ENCODE data around the gene LPAR1.

LPAR1 gene

DNA sequence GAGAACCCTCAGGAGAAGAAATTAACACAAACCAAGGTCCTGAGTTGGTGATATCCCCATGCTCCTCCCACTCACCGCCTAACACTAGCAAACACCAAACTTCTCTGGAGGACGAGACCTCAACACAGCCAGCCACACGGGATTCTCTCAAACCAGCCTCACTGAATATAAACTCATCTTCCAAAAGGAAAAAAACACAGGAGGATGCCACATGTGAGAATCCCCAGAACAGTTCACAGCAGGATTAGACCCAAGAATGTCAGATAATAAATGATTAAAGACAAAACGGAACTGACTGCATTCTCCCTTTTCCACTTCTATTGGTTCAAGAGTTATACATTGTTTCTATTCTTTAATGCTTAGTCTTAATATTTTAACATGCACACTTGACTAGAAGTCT, 89.2 kb downstream of the LPAR1 start:
- H3K4me3 ChIP-seq (replicated peaks; ENCODE audit: insufficient read depth, low read length), result no peak overlapping the region
- no peaks in the 10 kb centered on the region for H3K27me3 ChIP-seq (ENCODE audit: insufficient read depth, poor library complexity, severe bottlenecking)
- no peak overlapping the region for H3K27ac ChIP-seq (replicated peaks)
- no peak for DNase-seq (ENCODE audit: low read depth in 1 of 2, low spot score in 1 of 2)
- no peak for TF ChIP-seq SPI1 (IDR thresholded peaks at IDR 0.05; ENCODE audit: borderline replicate concordance, low read depth)
- TF ChIP-seq, protein P1, sequence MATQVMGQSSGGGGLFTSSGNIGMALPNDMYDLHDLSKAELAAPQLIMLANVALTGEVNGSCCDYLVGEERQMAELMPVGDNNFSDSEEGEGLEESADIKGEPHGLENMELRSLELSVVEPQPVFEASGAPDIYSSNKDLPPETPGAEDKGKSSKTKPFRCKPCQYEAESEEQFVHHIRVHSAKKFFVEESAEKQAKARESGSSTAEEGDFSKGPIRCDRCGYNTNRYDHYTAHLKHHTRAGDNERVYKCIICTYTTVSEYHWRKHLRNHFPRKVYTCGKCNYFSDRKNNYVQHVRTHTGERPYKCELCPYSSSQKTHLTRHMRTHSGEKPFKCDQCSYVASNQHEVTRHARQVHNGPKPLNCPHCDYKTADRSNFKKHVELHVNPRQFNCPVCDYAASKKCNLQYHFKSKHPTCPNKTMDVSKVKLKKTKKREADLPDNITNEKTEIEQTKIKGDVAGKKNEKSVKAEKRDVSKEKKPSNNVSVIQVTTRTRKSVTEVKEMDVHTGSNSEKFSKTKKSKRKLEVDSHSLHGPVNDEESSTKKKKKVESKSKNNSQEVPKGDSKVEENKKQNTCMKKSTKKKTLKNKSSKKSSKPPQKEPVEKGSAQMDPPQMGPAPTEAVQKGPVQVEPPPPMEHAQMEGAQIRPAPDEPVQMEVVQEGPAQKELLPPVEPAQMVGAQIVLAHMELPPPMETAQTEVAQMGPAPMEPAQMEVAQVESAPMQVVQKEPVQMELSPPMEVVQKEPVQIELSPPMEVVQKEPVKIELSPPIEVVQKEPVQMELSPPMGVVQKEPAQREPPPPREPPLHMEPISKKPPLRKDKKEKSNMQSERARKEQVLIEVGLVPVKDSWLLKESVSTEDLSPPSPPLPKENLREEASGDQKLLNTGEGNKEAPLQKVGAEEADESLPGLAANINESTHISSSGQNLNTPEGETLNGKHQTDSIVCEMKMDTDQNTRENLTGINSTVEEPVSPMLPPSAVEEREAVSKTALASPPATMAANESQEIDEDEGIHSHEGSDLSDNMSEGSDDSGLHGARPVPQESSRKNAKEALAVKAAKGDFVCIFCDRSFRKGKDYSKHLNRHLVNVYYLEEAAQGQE (IDR thresholded peaks at IDR 0.05; ENCODE audit: insufficient replicate concordance, low read depth), result no peak
- no peak for TF ChIP-seq POLR2AphosphoS5 (IDR thresholded peaks at IDR 0.05; ENCODE audit: low read depth)
- TF ChIP-seq GABPA (IDR thresholded peaks at IDR 0.05; ENCODE audit: low read depth), result no peak
- TF ChIP-seq, protein P2, sequence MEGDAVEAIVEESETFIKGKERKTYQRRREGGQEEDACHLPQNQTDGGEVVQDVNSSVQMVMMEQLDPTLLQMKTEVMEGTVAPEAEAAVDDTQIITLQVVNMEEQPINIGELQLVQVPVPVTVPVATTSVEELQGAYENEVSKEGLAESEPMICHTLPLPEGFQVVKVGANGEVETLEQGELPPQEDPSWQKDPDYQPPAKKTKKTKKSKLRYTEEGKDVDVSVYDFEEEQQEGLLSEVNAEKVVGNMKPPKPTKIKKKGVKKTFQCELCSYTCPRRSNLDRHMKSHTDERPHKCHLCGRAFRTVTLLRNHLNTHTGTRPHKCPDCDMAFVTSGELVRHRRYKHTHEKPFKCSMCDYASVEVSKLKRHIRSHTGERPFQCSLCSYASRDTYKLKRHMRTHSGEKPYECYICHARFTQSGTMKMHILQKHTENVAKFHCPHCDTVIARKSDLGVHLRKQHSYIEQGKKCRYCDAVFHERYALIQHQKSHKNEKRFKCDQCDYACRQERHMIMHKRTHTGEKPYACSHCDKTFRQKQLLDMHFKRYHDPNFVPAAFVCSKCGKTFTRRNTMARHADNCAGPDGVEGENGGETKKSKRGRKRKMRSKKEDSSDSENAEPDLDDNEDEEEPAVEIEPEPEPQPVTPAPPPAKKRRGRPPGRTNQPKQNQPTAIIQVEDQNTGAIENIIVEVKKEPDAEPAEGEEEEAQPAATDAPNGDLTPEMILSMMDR (IDR thresholded peaks at IDR 0.05; ENCODE audit: insufficient read depth, low read length), result no peak

DNA sequence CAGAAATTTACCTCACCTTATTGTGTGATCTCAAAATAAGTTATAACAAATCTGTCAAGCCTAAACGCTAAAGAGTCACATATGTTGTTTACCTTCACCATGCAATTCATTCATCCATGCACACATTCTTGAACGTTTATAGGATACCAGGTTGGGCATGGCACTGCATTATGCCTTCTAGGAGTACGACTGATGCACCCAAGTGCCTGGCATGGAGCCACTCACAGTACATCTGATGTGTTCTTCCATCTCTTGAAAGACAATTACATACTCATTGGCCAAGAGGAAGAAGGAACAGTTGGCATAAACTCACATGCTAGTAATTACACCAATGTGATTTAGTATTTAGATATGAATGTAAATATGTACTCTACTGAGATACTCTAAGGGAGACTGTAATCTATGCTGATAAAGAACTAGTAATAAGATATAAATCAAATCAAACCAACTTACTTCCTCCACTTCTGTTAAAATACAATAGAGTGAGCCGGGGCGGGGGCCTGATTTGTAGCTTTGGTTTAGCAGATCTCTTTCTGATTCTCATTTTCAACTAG, 90.7 kb downstream of the LPAR1 start:
- no peak overlapping the region for H3K4me3 ChIP-seq (replicated peaks; ENCODE audit: insufficient read depth, low read length)
- no peak for DNase-seq (ENCODE audit: low read depth in 1 of 2, low spot score in 1 of 2)
- TF ChIP-seq POLR2AphosphoS5 (IDR thresholded peaks at IDR 0.05; ENCODE audit: low read depth), result no peak
- TF ChIP-seq, protein P2 (IDR thresholded peaks at IDR 0.05; ENCODE audit: insufficient read depth, low read length), result no peak
- TF ChIP-seq, protein P1 (IDR thresholded peaks at IDR 0.05; ENCODE audit: insufficient replicate concordance, low read depth), result no peak
- no peak for TF ChIP-seq SPI1 (IDR thresholded peaks at IDR 0.05; ENCODE audit: borderline replicate concordance, low read depth)
- TF ChIP-seq GABPA (IDR thresholded peaks at IDR 0.05; ENCODE audit: low read depth), result no peak
- no peaks in the 10 kb centered on the region for H3K27me3 ChIP-seq (ENCODE audit: insufficient read depth, poor library complexity, severe bottlenecking)
- no peak overlapping the region for H3K27ac ChIP-seq (replicated peaks)

DNA sequence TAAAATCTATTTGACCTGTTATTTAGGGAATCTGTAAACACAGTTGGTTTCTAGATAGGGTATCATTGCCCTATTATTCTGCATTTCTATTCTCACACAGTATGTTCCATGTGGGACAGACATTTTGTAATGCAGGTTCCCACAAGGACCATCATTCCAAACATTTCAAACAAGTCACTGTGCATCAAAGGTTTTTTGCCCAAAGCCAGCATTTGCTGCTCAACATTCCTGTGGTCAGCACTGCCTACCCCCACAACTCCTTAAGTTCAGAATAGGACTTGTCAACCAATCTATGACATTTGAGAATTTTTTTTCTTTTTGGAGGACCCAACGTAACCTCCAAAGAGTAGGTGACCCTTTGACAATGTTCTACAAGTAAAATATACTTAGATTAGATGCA, 95.7 kb downstream of the LPAR1 start:
- Histone ChIP-seq H3K27me3 (ENCODE audit: insufficient read depth, poor library complexity, severe bottlenecking) (no peaks in the 10 kb centered on the region), H3K4me3 (replicated peaks; ENCODE audit: insufficient read depth, low read length) (no peak overlapping the region), H3K27ac (replicated peaks) (no peak overlapping the region)
- TF ChIP-seq SPI1 (IDR thresholded peaks at IDR 0.05; ENCODE audit: borderline replicate concordance, low read depth) (no peak), POLR2AphosphoS5 (IDR thresholded peaks at IDR 0.05; ENCODE audit: low read depth) (no peak), GABPA (IDR thresholded peaks at IDR 0.05; ENCODE audit: low read depth) (no peak)
- TF ChIP-seq, protein P2 (IDR thresholded peaks at IDR 0.05; ENCODE audit: insufficient read depth, low read length), result no peak
- TF ChIP-seq, protein P1 (IDR thresholded peaks at IDR 0.05; ENCODE audit: insufficient replicate concordance, low read depth), result no peak
- no peak for DNase-seq (ENCODE audit: low read depth in 1 of 2, low spot score in 1 of 2)
